GM19023 (cell line): ENCODE measurements around the gene UPK3A.

Source experiments
- ATAC-seq: cut with Tn5 transposase; IDR thresholded peaks from one replicate; pipeline ENCODE4 v1.9.1; 2021; ENCODE audit warnings: mild to moderate bottlenecking, moderate library complexity; ENCODE audit not compliant: unreplicated experiment

The UPK3A gene

DNA sequence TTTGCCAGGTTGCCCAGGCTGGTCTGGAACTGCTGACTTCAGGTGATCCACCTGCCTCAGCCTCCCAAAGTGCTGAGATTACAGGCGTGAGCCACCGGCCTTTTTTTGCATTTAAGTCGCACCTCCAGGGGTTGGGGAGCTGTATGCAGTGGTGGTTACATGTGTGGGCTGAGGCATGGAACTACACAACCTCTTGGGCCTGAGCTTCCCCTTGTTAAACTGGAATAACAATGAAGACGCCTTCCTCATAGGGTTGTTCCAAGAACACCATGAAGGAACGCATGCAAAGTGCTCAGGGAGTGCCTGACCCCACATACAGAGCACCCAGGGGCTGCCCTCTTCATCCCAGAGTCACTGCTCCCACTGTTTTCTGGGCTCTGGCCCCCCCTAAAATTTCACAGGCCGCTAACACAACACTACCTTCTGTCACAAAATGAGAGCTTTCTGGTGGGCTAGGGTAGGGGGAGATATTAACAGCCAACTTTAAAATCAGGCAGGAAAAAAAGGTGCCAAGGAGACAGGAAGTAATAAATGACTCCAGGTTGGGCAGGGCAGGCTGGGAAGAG lies 23.7 kb downstream of the UPK3A start:
- no peak for ATAC-seq

DNA sequence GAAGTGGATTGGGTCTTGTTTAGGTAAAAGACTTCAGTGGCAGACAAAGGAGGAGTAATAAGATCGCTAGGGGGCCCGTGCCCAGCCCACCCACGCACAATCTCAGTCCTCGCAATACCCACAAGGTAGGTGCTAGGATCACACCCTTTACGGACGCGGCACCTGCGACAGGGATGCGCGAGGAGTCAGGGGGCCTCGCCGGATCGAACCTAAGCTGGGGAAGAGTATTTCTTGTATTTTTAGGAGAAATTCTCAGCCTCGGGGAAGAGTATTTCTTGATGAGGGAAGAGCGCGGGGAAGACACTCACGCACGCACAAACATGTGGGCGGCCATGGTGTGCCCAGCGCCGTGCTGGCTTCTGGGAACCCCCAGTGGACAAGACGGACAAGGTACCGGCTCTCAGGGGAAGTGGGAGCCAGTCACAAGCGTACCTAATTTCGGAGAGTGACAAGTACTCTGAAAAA lies 24.2 kb downstream of the UPK3A start:
- ATAC-seq = no peak

DNA sequence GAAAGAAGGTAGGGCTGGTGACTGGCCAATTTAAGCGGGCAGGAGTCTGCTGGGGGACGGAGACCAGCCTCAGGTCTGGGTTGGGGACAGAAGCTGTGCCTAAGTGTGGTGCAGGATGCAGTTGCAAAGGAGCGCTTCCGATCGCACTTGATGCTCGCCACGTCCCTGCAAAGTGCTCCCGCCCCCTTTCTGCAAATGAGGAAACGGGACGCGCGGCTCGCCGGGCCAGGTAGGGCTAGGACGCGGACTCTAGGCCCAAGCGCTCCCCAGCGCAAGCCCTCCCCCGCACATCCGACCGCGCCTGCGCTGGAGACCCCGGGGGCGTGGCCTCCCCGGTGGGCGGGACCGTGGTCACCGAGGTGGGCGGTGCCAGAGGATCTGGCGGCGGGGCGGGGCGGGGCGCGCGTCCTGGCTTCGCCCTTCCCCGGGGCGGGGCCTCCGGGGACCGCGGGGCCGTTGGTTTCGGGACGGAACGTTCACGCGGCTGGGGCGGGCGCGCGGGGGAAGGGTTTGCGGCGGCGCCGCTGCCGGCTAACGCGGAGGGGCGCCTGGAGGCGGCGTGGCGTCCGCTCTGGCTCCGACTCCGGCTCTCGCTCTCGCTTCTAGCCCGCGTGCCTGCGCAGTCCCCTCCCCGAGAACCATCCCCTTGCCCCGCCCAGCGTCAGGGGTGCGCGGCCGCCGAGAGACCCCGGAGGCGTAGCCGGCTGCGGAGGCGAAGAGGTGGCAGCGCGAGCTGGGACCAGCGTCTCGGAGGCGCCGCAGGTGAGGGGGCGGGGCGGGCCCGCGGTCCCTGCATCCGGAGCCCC lies 24.9 kb downstream of the UPK3A start, which contains the start of gene FAM118A:
FAM118A (plus strand) TSS at position 513 of the 806 bp plus-strand sequence. CDS start 12,446 bp downstream, outside the sequence.
- ATAC-seq = peak; percentile 83

DNA sequence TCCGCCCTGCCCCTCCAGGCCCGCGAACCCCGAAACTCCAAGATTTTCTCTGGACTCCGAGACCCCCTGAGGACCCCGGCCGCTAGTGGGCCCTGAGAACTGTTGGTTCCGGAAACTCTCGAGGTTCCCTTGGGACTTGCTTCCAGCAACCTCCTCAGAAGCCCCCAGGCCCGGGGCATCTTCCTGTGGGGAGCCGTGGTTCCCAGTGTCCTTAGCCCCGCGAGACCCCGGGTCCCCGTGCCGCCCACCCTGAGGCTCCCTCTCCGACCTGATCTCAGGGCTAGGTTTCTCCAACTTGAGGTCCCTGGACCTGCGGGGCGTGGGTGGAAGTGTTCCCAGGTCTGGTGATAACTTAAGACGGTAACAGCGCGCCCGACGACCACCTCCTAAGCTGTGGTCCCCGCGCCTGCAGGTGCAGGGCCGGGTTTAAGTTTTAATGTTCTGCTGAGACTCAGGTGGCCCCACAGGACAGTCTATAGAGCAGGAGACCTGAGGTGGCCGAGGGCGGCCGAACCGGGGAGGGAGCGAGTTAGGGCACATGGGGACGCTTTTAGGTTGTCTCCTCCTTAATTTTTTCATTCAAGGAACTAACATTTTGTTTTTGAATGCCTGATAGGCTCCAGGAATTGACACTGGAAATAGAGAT lies 25.7 kb downstream of the UPK3A start:
- no peak for ATAC-seq

GRCh38 chr22:45310977-45311531 lies 26.3 kb downstream of the UPK3A start:
- ATAC-seq = no peak

GRCh38 chr22:45312415-45312814 lies 27.7 kb downstream of the UPK3A start:
- no peak for ATAC-seq

GRCh38 chr22:45312856-45313255 lies 28.1 kb downstream of the UPK3A start:
- ATAC-seq = no peak

GRCh38 chr22:45314054-45314721 lies 29.4 kb downstream of the UPK3A start:
- no peak for ATAC-seq

- no peak for ATAC-seq
Measured at GRCh38 chr22:45314786-45315185, 30.0 kb downstream of the UPK3A start.

- ATAC-seq = no peak
Measured at GRCh38 chr22:45316796-45317526, 32.2 kb downstream of the UPK3A start.

- ATAC-seq = no peak
Measured at GRCh38 chr22:45317551-45318167, 32.9 kb downstream of the UPK3A start.

DNA sequence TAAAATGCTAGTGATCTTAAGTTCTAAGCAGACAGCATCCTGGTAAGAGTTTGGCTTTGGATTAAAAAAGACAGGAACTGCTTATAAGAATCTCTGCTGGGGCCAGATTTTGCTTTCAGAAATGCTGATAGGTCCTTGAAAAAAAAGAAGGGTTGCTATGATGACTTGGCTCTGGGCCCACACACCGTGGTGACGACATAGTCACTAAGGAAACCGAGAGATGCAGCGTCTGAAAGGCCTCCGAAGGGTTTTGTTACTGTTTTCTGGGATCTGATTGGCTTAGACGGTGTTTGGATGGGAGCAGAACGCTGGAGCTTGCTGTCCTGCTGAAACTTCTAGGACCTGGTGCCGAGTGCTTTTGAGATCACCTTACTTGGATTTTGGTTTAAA lies 33.4 kb downstream of the UPK3A start:
- ATAC-seq = no peak

GRCh38 chr22:45318558-45319323 lies 34.0 kb downstream of the UPK3A start:
- ATAC-seq = no peak

GRCh38 chr22:45319324-45319685 lies 34.6 kb downstream of the UPK3A start:
- no peak for ATAC-seq

DNA sequence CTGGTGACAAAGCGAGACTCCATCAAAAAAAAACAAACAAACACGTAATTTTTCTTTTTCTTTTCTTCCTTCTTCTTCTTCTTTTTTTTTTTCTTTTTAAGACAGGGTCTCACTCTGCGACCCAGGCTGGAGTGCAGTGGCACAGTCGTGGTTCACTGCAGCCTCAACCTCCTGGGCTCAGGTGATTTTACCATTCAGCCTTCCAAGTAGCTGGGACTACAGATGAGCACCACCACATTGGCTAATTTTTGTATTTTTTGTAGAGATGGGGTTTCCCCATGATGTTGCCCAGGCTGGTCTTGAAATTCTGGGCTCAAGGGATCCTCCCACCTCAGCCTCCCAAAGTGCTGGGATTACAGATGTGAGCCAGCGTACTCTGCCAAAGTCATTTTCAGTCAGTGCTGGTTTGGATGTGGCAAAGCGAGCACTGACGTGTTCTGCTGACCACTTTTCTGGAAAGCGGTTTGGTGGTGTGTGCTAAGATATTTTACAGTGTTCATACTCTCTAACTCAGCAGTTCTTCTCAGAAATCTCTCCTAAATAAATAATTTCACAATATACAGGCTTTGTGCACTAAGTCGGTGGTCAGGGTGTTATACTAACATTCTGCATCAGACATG lies 35.7 kb downstream of the UPK3A start:
- no peak for ATAC-seq

DNA sequence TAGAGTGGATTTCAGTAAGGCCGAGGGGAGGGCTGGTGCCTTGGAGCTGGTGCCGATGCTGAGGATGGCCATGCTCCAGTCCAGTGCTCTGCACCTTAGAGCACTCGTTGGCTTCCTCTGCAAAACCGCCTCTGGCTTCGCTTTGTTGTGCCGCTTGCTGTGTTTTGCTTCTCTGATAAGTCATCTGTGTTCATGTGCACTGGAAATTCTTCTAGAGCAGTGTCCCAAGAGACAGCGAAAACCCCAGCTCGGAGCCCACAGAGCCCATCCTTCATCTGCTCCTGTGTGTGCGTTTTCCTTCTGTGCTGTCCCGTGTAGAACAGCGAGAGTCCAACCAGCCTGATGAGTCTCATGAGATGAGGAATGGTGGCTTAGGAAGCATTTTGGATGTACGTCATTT lies 37.1 kb downstream of the UPK3A start:
- ATAC-seq = no peak

DNA sequence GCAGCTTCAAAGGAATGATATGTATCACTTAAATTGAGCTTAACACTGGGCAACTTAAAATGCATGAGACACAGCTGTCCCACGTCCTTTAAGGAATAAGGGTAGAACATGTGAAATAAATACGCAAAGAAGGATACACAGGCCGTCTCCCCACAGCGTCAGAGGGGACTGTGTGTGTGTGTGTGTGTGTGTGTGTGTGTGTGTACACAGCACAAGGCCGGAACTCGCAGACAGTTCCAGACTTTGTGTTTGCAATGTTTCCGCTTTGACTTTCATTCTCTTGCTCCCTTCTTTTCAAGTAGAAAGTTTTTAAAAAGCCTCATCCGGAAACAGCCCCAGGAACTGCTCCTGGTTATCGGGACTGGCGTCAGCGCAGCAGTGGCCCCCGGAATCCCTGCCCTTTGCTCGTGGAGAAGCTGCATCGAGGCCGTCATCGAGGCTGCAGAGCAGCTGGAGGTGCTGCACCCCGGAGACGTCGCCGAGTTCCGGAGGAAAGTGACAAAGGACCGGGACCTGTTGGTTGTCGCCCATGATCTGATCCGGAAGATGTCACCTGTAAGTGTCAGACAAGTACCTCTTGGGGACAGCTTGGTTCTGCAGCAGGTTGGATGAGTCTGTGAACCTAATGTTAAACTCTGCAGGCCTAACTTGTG lies 38.2 kb downstream of the UPK3A start:
- no peak for ATAC-seq

- no peak for ATAC-seq
Measured at GRCh38 chr22:45323695-45324094, 38.9 kb downstream of the UPK3A start.
